HCT116 (cell line): ENCODE measurements around the gene SFXN5. TPM values are rescaled to one million over a fixed set of nuclear protein-coding genes. Genes with fewer than 3 reads are reported as not detected.

Experiments
- ATAC-seq: fragments of 200-7000 bp; cut with Tn5 transposase; 2 replicates; pipeline ENCODE4 v1.9.1; 2020; ENCODE audit warnings: mild to moderate bottlenecking, moderate library complexity
- BruUV-seq: library from RNA; stranded (reverse); fragments of 400-500 nt; replicated peaks from 2 replicates; lab custom pipeline; 2021; lab: Mats Ljungman, UMichigan
- CTCF ChIA-PET: fragments of 300-600 bp; sonication (Branson Sonifier 250); formaldehyde crosslinking; loops from one replicate; lab custom pipeline; 2021; ENCODE audit warnings: antibody characterized with exemption; lab: Charles Lee
- POLR2A ChIA-PET: fragments of 300-600, 350-600 bp; sonication (Branson Sonifier 250); formaldehyde crosslinking; loops from one replicate; lab custom pipeline; 2021; ENCODE audit warnings: antibody characterized with exemption; lab: Charles Lee
- RAD21 ChIA-PET, 2 experiments: fragments of 300-600 bp; sonication (Branson Sonifier 250); formaldehyde crosslinking; loops; one replicate each; lab custom pipeline; 2023; ENCODE audit warnings: low total read pairs in 2 of 2; ENCODE audit not compliant: uncharacterized antibody in 2 of 2, unreplicated experiment in 2 of 2, low non-redundant PET in 1 of 2; lab: Charles Lee
- DNase-seq: peaks from one replicate; pipeline ENCODE4 v3.0.0-alpha.2; 2010; ENCODE audit warnings: low read depth, low spot score
- H2AFZ ChIP-seq: fragments of 200-600 bp; shearing (Covaris generic), sonication (generic); 2 replicates; pipeline ENCODE4 v1.6.1; 2017; ENCODE audit warnings: low read depth, mixed run types, mixed read lengths, antibody characterized with exemption, low read length; ENCODE audit not compliant: poor library complexity, severe bottlenecking
- H3K27ac ChIP-seq: 2 replicates; pipeline ENCODE4 v1.5.1; 2012; ENCODE audit warnings: low read depth, low read length
- H3K27me3 ChIP-seq: fragments of 200-600 bp; sonication (generic); 2 replicates; pipeline ENCODE4 v1.6.1; 2016; ENCODE audit warnings: mixed run types, low read length, mixed read lengths; ENCODE audit not compliant: insufficient read depth
- H3K36me3 ChIP-seq, 2 experiments: fragments of 200-500 bp in 1 of 2; fragments of 200-600 bp in 1 of 2; sonication (Bioruptor generic) in 1 of 2; sonication (generic) in 1 of 2; 2 replicates each; pipeline versions ENCODE4 v1.5.1 to v1.6.1; 2014 to 2016; ENCODE audit warnings: low read length in 2 of 2, inconsistent platforms in 1 of 2, mixed read lengths in 1 of 2, mixed run types in 1 of 2; ENCODE audit not compliant: insufficient read depth in 2 of 2, control insufficient read depth in 1 of 2
- H3K4me1 ChIP-seq, 2 experiments: fragments of 200-600 bp in 1 of 2; sonication (generic) in 1 of 2; 2 replicates each; pipeline versions ENCODE4 v1.5.1 to v1.6.1; 2012 to 2017; ENCODE audit warnings: low read length in 2 of 2, inconsistent platforms in 1 of 2, mild to moderate bottlenecking in 1 of 2, mixed read lengths in 1 of 2, mixed run types in 1 of 2, moderate library complexity in 1 of 2; ENCODE audit not compliant: insufficient read depth in 2 of 2, control insufficient read depth in 1 of 2
- H3K4me2 ChIP-seq: fragments of 200-600 bp; sonication (generic); 2 replicates; pipeline ENCODE4 v1.6.1; 2017; ENCODE audit warnings: mixed run types, low read length, mixed read lengths
- H3K4me3 ChIP-seq, 2 experiments: fragments of 200-600 bp in 1 of 2; sonication (generic) in 1 of 2; replicated peaks in 1 of 2; 2 replicates each; pipeline ENCODE4 v1.5.1; 2011 to 2016; ENCODE audit warnings: low read length in 2 of 2, control low read depth in 1 of 2, low read depth in 1 of 2, mild to moderate bottlenecking in 1 of 2, mixed read lengths in 1 of 2, mixed run types in 1 of 2
- H3K79me2 ChIP-seq: fragments of 200-600 bp; sonication (generic); 2 replicates; pipeline ENCODE4 v1.6.1; 2017; ENCODE audit warnings: mild to moderate bottlenecking, mixed run types, low read length, moderate library complexity, mixed read lengths; ENCODE audit not compliant: insufficient read depth
- H3K9ac ChIP-seq: fragments of 200-600 bp; sonication (generic); 2 replicates; pipeline ENCODE4 v1.6.1; 2016; ENCODE audit warnings: low read length, mixed read lengths
- H3K9me2 ChIP-seq: fragments of 200-600 bp; sonication (generic), shearing (Covaris generic); 2 replicates; pipeline ENCODE4 v1.6.1; 2017; ENCODE audit warnings: mixed run types, mild to moderate bottlenecking, moderate library complexity; ENCODE audit not compliant: insufficient read depth
- H3K9me3 ChIP-seq, 2 experiments: fragments of 200-500 bp in 1 of 2; fragments of 200-600 bp in 1 of 2; sonication (Bioruptor generic) in 1 of 2; sonication (generic) in 1 of 2; 2 replicates each; pipeline ENCODE4 v1.6.1; 2014 to 2017; ENCODE audit warnings: low read length in 2 of 2, mixed read lengths in 2 of 2, inconsistent platforms in 1 of 2, low read depth in 1 of 2, mild to moderate bottlenecking in 1 of 2, mixed run types in 1 of 2, moderate library complexity in 1 of 2; ENCODE audit not compliant: control insufficient read depth in 1 of 2, insufficient read depth in 1 of 2
- H4K20me1 ChIP-seq: fragments of 200-600 bp; sonication (generic), shearing (Covaris generic); 2 replicates; pipeline ENCODE4 v1.6.1; 2017; ENCODE audit warnings: mixed run types, mild to moderate bottlenecking, moderate library complexity; ENCODE audit not compliant: insufficient read depth
- CEBPB ChIP-seq: IDR thresholded peaks from 2 replicates; pipeline ENCODE4 v1.6.1; 2012; ENCODE audit warnings: low read depth
- EZH2phosphoT487 ChIP-seq: fragments of 200-600 bp; IDR thresholded peaks from 2 replicates; pipeline ENCODE4 v1.6.1; 2018; ENCODE audit warnings: antibody characterized with exemption, borderline replicate concordance
- POLR2A ChIP-seq: IDR thresholded peaks from 2 replicates; pipeline ENCODE4 v1.7.0; 2011; ENCODE audit warnings: borderline replicate concordance; ENCODE audit not compliant: insufficient read depth, insufficient read length; ENCODE audit errors: extremely low read depth
- intact Hi-C: fragments of 100-400 bp; cut with micrococcal nuclease; formaldehyde crosslinking; loops from 2 replicates; pipeline ENCODE4 v1.10.0; 2022
- total RNA-seq: library from RNA; stranded (reverse); gene quantifications from one replicate; pipeline ENCODE4 v1.2.1, GENCODE V29; 2021; ENCODE audit not compliant: unreplicated experiment
- TF ChIP-seq, protein P1 (sequence below): IDR thresholded peaks from 2 replicates; pipeline ENCODE4 v1.6.1; 2012; ENCODE audit warnings: low read depth
- TF ChIP-seq, protein P2 (sequence below), 3 experiments: fragments of 200-600 bp in 1 of 3; sonication (generic) in 1 of 3; IDR thresholded peaks in 2 of 3; conservative IDR thresholded peaks in 1 of 3; 2 replicates each; pipeline ENCODE4 v1.5.1; 2012 to 2017; ENCODE audit warnings: low read depth in 2 of 3, low read length in 2 of 3, antibody characterized with exemption in 1 of 3, borderline replicate concordance in 1 of 3, control low read depth in 1 of 3, mild to moderate bottlenecking in 1 of 3, mixed read lengths in 1 of 3, mixed run types in 1 of 3, moderate library complexity in 1 of 3; ENCODE audit not compliant: insufficient read depth in 1 of 3

The SFXN5 gene
- total RNA-seq, 1 experiment from 2014 or later: 10.0 TPM

DNA sequence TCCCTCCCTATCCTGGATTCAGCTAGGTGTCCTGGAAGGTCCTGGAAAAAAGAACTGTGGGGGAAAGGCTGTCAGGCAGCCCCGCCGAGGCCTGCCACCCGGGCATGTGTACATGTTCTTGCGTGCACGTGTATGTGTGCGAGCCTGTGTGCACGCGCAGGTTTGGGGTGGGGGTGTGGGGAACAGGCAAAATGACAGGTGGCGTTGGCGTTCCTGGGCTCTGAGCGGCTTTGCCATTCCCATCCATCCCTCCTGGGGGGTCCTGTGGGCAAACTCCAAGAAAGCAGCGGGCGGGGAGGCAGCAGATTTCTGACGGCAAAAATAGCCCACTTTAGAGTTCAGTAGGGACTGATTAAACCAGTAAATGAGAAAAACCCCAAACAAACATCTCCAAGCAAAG is 118.6 kb downstream of the SFXN5 start (continued):
- TF ChIP-seq, protein P1, sequence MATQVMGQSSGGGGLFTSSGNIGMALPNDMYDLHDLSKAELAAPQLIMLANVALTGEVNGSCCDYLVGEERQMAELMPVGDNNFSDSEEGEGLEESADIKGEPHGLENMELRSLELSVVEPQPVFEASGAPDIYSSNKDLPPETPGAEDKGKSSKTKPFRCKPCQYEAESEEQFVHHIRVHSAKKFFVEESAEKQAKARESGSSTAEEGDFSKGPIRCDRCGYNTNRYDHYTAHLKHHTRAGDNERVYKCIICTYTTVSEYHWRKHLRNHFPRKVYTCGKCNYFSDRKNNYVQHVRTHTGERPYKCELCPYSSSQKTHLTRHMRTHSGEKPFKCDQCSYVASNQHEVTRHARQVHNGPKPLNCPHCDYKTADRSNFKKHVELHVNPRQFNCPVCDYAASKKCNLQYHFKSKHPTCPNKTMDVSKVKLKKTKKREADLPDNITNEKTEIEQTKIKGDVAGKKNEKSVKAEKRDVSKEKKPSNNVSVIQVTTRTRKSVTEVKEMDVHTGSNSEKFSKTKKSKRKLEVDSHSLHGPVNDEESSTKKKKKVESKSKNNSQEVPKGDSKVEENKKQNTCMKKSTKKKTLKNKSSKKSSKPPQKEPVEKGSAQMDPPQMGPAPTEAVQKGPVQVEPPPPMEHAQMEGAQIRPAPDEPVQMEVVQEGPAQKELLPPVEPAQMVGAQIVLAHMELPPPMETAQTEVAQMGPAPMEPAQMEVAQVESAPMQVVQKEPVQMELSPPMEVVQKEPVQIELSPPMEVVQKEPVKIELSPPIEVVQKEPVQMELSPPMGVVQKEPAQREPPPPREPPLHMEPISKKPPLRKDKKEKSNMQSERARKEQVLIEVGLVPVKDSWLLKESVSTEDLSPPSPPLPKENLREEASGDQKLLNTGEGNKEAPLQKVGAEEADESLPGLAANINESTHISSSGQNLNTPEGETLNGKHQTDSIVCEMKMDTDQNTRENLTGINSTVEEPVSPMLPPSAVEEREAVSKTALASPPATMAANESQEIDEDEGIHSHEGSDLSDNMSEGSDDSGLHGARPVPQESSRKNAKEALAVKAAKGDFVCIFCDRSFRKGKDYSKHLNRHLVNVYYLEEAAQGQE: no peak
- TF ChIP-seq EZH2phosphoT487 (no peak), CEBPB (no peak)

DNA sequence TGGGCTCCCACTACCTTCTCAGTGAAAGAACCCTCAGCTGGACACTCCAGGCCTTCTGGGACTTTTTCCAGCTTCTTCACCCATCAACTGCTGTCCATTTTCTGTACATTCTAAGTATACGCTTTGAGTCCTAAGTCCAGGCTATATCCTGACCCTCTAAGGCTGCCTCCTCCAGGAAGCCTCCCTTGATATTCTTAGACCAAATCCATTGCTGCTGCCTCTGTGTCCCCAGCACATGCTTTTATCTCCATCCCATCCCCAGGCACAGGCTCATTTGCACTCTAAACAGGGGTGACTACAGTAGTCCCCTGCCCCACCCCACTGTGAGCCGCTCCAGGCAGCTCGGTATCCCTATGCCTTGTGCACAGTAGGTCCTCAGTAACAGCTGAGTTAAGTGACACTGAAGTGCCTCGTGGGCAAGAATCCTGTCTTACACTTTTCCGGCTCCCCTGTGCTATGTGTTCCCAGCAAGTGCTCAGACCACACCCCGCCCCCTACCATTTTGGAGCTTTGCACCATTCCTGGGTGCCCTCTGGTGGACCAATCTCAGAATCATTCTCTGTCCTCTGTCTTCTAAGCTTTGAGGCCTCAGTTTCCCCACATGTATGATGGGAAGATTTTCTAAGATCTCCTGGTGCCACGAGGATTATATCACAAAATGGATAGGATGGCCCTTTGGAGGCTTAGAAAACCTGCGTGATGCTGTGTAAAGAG is 119.2 kb downstream of the SFXN5 start:
- ChIA-PET CTCF (interaction anchor here (1.1 to 1.9 kb wide), 2 partner anchors 22 to 59 kb away, joined by 3 to 14 read pairs; no protein-coding TSS in a partner anchor), RAD21 (no interaction called here), POLR2A (no interaction called here)
- H4K20me1 ChIP-seq: no peaks in the 10 kb centered on the region
- no peaks in the 10 kb centered on the region for H3K9me2 ChIP-seq
- no peak for TF ChIP-seq POLR2A
- TF ChIP-seq, protein P2, sequence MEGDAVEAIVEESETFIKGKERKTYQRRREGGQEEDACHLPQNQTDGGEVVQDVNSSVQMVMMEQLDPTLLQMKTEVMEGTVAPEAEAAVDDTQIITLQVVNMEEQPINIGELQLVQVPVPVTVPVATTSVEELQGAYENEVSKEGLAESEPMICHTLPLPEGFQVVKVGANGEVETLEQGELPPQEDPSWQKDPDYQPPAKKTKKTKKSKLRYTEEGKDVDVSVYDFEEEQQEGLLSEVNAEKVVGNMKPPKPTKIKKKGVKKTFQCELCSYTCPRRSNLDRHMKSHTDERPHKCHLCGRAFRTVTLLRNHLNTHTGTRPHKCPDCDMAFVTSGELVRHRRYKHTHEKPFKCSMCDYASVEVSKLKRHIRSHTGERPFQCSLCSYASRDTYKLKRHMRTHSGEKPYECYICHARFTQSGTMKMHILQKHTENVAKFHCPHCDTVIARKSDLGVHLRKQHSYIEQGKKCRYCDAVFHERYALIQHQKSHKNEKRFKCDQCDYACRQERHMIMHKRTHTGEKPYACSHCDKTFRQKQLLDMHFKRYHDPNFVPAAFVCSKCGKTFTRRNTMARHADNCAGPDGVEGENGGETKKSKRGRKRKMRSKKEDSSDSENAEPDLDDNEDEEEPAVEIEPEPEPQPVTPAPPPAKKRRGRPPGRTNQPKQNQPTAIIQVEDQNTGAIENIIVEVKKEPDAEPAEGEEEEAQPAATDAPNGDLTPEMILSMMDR (IDR thresholded peaks at IDR 0.05 in 2 of 3, conservative IDR thresholded peaks at IDR 0.05 in 1 of 3; ENCODE audit: borderline replicate concordance in 1 of 3, insufficient read depth in 1 of 3, low read depth in 2 of 3, low read length in 2 of 3): peak in 2 of 3 experiments; percentile 8 to 12; a peak in 2 of 6 replicates
- H3K27me3 ChIP-seq: no peaks in the 10 kb centered on the region
- no peaks in the 10 kb centered on the region for H3K9me3 ChIP-seq
- ATAC-seq (peak; percentile 37; the same call in 1 of the 2 replicates), DNase-seq (no peak)
- no peak overlapping the region for H3K27ac ChIP-seq
- no peak overlapping the region for H3K9ac ChIP-seq
- H3K79me2 ChIP-seq: no peaks in the 10 kb centered on the region
- intact Hi-C loops: no loop called here
- no TSS peak for BruUV-seq
- no peaks in the 10 kb centered on the region for H3K4me1 ChIP-seq
- H2AFZ ChIP-seq: no peak overlapping the region
- no peaks in the 10 kb centered on the region for H3K36me3 ChIP-seq
- no peak overlapping the region for H3K4me3 ChIP-seq
- no peak overlapping the region for H3K4me2 ChIP-seq
